Smooth muscle cell (in vitro differentiated cells): Measurements from ENCODE around the gene VASN. TPM values are rescaled to one million over a fixed set of nuclear protein-coding genes. Genes with fewer than 3 reads are reported as not detected.

Source experiments
- DNase-seq: peaks from one replicate; lab custom pipeline; 2025; ENCODE audit not compliant: unreplicated experiment; lab: John Stamatoyannopoulos, UW
- H2AFZ ChIP-seq: fragments of 200-600 bp; sonication (generic); 2 replicates; pipeline ENCODE4 v1.6.0; 2016; ENCODE audit warnings: antibody characterized with exemption, low read depth, mild to moderate bottlenecking
- H3F3A ChIP-seq: fragments of 200-600 bp; sonication (generic); 2 replicates; pipeline ENCODE4 v1.6.0; 2017; ENCODE audit warnings: antibody characterized with exemption, low read depth
- H3K27ac ChIP-seq: fragments of 200-600 bp; sonication (generic); 2 replicates; pipeline ENCODE4 v1.5.1; 2016; ENCODE audit warnings: low read depth, mild to moderate bottlenecking
- H3K27me3 ChIP-seq: fragments of 200-600 bp; sonication (generic); 2 replicates; pipeline ENCODE4 v1.6.1; 2016; ENCODE audit warnings: low read depth, mild to moderate bottlenecking
- H3K36me3 ChIP-seq: fragments of 200-600 bp; sonication (generic); 2 replicates; pipeline ENCODE4 v1.5.1; 2016; ENCODE audit warnings: low read depth
- H3K4me1 ChIP-seq: fragments of 200-600 bp; sonication (generic); 2 replicates; pipeline ENCODE4 v1.5.1; 2016; ENCODE audit warnings: low read depth
- H3K4me2 ChIP-seq: fragments of 200-600 bp; sonication (generic); 2 replicates; pipeline ENCODE4 v1.6.0; 2016; ENCODE audit warnings: mild to moderate bottlenecking
- H3K4me3 ChIP-seq: fragments of 200-600 bp; sonication (generic); 2 replicates; pipeline ENCODE4 v1.5.1; 2016; ENCODE audit warnings: mild to moderate bottlenecking
- H3K79me2 ChIP-seq: fragments of 200-600 bp; sonication (generic); 2 replicates; pipeline ENCODE4 v1.6.0; 2016; ENCODE audit warnings: low read depth, mild to moderate bottlenecking
- H3K9ac ChIP-seq: fragments of 200-600 bp; sonication (generic); 2 replicates; pipeline ENCODE4 v1.6.0; 2016; ENCODE audit warnings: low read depth
- H3K9me3 ChIP-seq: fragments of 200-600 bp; sonication (generic); replicated peaks from 2 replicates; pipeline ENCODE4 v1.5.1; 2016; ENCODE audit warnings: low read depth
- H4K20me1 ChIP-seq: fragments of 200-600 bp; sonication (generic); 2 replicates; pipeline ENCODE4 v1.6.0; 2016; ENCODE audit warnings: low read depth
- CTCF ChIP-seq: fragments of 200-600 bp; sonication (generic); IDR thresholded peaks from 2 replicates; pipeline ENCODE4 v1.5.1; 2017; ENCODE audit warnings: borderline replicate concordance, mild to moderate bottlenecking, antibody characterized with exemption; ENCODE audit not compliant: insufficient read depth, poor library complexity, severe bottlenecking
- WGBS: methylation state at CpG from one replicate; pipeline ENCODE4 v1.1.7; 2016; ENCODE audit warnings: low lambda C conversion rate; 5-methylcytosine and 5-hydroxymethylcytosine counted together
- polyA plus RNA-seq: library from polyadenylated mRNA; unstranded; fragments of >200 nt; fragmentation: Nextera tagmentation; extraction: Ambion mirVana; gene quantifications from 2 replicates; pipeline ENCODE4 v1.2.1, GENCODE V29; 2016
- total RNA-seq: library from RNA; depleted of rRNA; stranded (reverse); fragments of >200 nt; gene quantifications from 2 replicates; pipeline ENCODE4 v1.2.3, GENCODE V29; 2014

VASN gene
- total and polyA plus RNA-seq, 2 experiments from 2014 or later = 30.0 to 150 TPM

GRCh38 chr16:4353675-4354074, 18.0 kb upstream of the VASN start:
- Histone ChIP-seq H3K4me1 (peaks cover 10% of the 10 kb centered on the region), H2AFZ (no peak overlapping the region)

GRCh38 chr16:4354512-4355409, 16.9 kb upstream of the VASN start:
- no peaks in the 10 kb centered on the region for H3K36me3 ChIP-seq
- no peak for DNase-seq
- no peak overlapping the region for H2AFZ ChIP-seq
- no peak for TF ChIP-seq CTCF
- 97% methylated on average over 20 of the region's 20 CpGs for WGBS
- no peaks in the 10 kb centered on the region for H3K27me3 ChIP-seq
- no peak overlapping the region for H3K9ac ChIP-seq
- H3K9me3 ChIP-seq = no peaks in the 10 kb centered on the region
- H3K4me2 ChIP-seq = no peak overlapping the region
- peaks cover 10% of the 10 kb centered on the region for H3K79me2 ChIP-seq
- peaks cover 8% of the 10 kb centered on the region for H3F3A ChIP-seq
- no peak overlapping the region for H3K4me3 ChIP-seq
- peaks cover 2% of the 10 kb centered on the region for H4K20me1 ChIP-seq
- peaks cover 10% of the 10 kb centered on the region for H3K4me1 ChIP-seq
- H3K27ac ChIP-seq = no peak overlapping the region

More at GRCh38 chr16:4353675-4354074, 18.0 kb upstream of the VASN start:
- no peak for DNase-seq
- H3K9ac ChIP-seq = no peak overlapping the region
- no peak overlapping the region for H3K4me2 ChIP-seq
- 96% methylated on average over 4 of the region's 4 CpGs for WGBS
- peaks cover 8% of the 10 kb centered on the region for H3F3A ChIP-seq
- no peaks in the 10 kb centered on the region for H3K27me3 ChIP-seq
- no peak overlapping the region for H3K27ac ChIP-seq
- H4K20me1 ChIP-seq = peaks cover 4% of the 10 kb centered on the region
- no peaks in the 10 kb centered on the region for H3K9me3 ChIP-seq
- H3K79me2 ChIP-seq = peaks cover 20% of the 10 kb centered on the region
- H3K36me3 ChIP-seq = no peaks in the 10 kb centered on the region
- no peak overlapping the region for H3K4me3 ChIP-seq
- TF ChIP-seq CTCF = no peak

GRCh38 chr16:4356820-4357219, 14.8 kb upstream of the VASN start:
- no peak overlapping the region for H2AFZ ChIP-seq
- no peak overlapping the region for H3K27ac ChIP-seq
- H3K79me2 ChIP-seq = no peaks in the 10 kb centered on the region
- no peaks in the 10 kb centered on the region for H3K4me1 ChIP-seq
- no peak overlapping the region for H3K9ac ChIP-seq
- TF ChIP-seq CTCF = no peak
- H3K4me3 ChIP-seq = no peak overlapping the region
- H4K20me1 ChIP-seq = no peaks in the 10 kb centered on the region
- H3K9me3 ChIP-seq = no peaks in the 10 kb centered on the region
- H3K36me3 ChIP-seq = no peaks in the 10 kb centered on the region
- H3K27me3 ChIP-seq = no peaks in the 10 kb centered on the region
- H3F3A ChIP-seq = peaks cover 3% of the 10 kb centered on the region
- H3K4me2 ChIP-seq = no peak overlapping the region
- WGBS = 87% methylated on average over 7 of the region's 7 CpGs
- no peak for DNase-seq
